Measurements from ENCODE around the gene LPIN2.
A peak's percentile ranks its signal among the peaks of the same experiment; 100 is the strongest.
"Not testable (repeated sequence)": the region's sequence is repeated elsewhere in the genome, so short reads cannot be mapped to it uniquely, and the experiment has no call there.

LPIN2 gene

GRCh38 chr18:3016585-3017297 lies 3.8 kb upstream of the LPIN2 start:
- H3K36me3 ChIP-seq (ENCODE audit: control insufficient read depth in 1 of 2, insufficient read depth in 2 of 2, low read length in 2 of 2): no peaks in the 10 kb centered on the region
- H3K4me3 ChIP-seq (ENCODE audit: low read depth in 1 of 2, low read length in 2 of 2): no peak overlapping the region
- H3K27me3 ChIP-seq (ENCODE audit: low read depth, low read length): no peaks in the 10 kb centered on the region
- H3K9me3 ChIP-seq (ENCODE audit: control insufficient read depth in 1 of 2, low read length in 2 of 2): no peaks in the 10 kb centered on the region
- peaks cover 0 to 25% of the 10 kb centered on the region in 2 donors for H3K4me1 ChIP-seq (ENCODE audit: control insufficient read depth in 1 of 2, insufficient read depth in 2 of 2, low read length in 2 of 2)
- peak overlapping the region; percentile 36 for H3K27ac ChIP-seq (ENCODE audit: low read length)

- H3K4me1 ChIP-seq (ENCODE audit: control insufficient read depth in 1 of 2, insufficient read depth in 2 of 2, low read length in 2 of 2): peaks cover 0 to 32% of the 10 kb centered on the region in 2 donors
- H3K9me3 ChIP-seq (ENCODE audit: control insufficient read depth in 1 of 2, low read length in 2 of 2): no peaks in the 10 kb centered on the region
- H3K27ac ChIP-seq (ENCODE audit: low read length): peak overlapping the region; percentile 2
- H3K36me3 ChIP-seq (ENCODE audit: control insufficient read depth in 1 of 2, insufficient read depth in 2 of 2, low read length in 2 of 2): no peaks in the 10 kb centered on the region
- H3K27me3 ChIP-seq (ENCODE audit: low read depth, low read length): no peaks in the 10 kb centered on the region
- H3K4me3 ChIP-seq (ENCODE audit: low read depth in 1 of 2, low read length in 2 of 2): no peak overlapping the region
Observed at GRCh38 chr18:3015851-3016250, 2.9 kb upstream of the LPIN2 start.

GRCh38 chr18:3015204-3015592 lies 2.3 kb upstream of the LPIN2 start:
- Histone ChIP-seq H3K27ac (ENCODE audit: low read length) (peak overlapping the region; percentile 10), H3K4me1 (ENCODE audit: control insufficient read depth in 1 of 2, insufficient read depth in 2 of 2, low read length in 2 of 2) (peaks cover 0 to 34% of the 10 kb centered on the region in 2 donors), H3K9me3 (ENCODE audit: control insufficient read depth in 1 of 2, low read length in 2 of 2) (no peaks in the 10 kb centered on the region), H3K27me3 (ENCODE audit: low read depth, low read length) (no peaks in the 10 kb centered on the region), H3K4me3 (ENCODE audit: low read depth in 1 of 2, low read length in 2 of 2) (no peak overlapping the region), H3K36me3 (ENCODE audit: control insufficient read depth in 1 of 2, insufficient read depth in 2 of 2, low read length in 2 of 2) (peaks cover 0 to 3% of the 10 kb centered on the region in 2 donors)

- peaks cover 3 to 34% of the 10 kb centered on the region in 2 donors for H3K4me1 ChIP-seq (ENCODE audit: control insufficient read depth in 1 of 2, insufficient read depth in 2 of 2, low read length in 2 of 2)
- H3K4me3 ChIP-seq (ENCODE audit: low read depth in 1 of 2, low read length in 2 of 2): no peak overlapping the region
- no peaks in the 10 kb centered on the region for H3K27me3 ChIP-seq (ENCODE audit: low read depth, low read length)
- peaks cover 0 to 6% of the 10 kb centered on the region in 2 donors for H3K36me3 ChIP-seq (ENCODE audit: control insufficient read depth in 1 of 2, insufficient read depth in 2 of 2, low read length in 2 of 2)
- H3K9me3 ChIP-seq (ENCODE audit: control insufficient read depth in 1 of 2, low read length in 2 of 2): no peaks in the 10 kb centered on the region
- peak overlapping the region; percentile 10 for H3K27ac ChIP-seq (ENCODE audit: low read length)
Observed at GRCh38 chr18:3014503-3015203, 1.7 kb upstream of the LPIN2 start.

- H3K4me3 ChIP-seq (ENCODE audit: low read depth in 1 of 2, low read length in 2 of 2): peak overlapping the region; percentile 78 to 82
- peaks cover 0 to 6% of the 10 kb centered on the region in 2 donors for H3K36me3 ChIP-seq (ENCODE audit: control insufficient read depth in 1 of 2, insufficient read depth in 2 of 2, low read length in 2 of 2)
- H3K4me1 ChIP-seq (ENCODE audit: control insufficient read depth in 1 of 2, insufficient read depth in 2 of 2, low read length in 2 of 2): peaks cover 3 to 41% of the 10 kb centered on the region in 2 donors
- H3K27ac ChIP-seq (ENCODE audit: low read length): peak overlapping the region; percentile 82
- no peaks in the 10 kb centered on the region for H3K27me3 ChIP-seq (ENCODE audit: low read depth, low read length)
- H3K9me3 ChIP-seq (ENCODE audit: control insufficient read depth in 1 of 2, low read length in 2 of 2): no peaks in the 10 kb centered on the region
Observed at GRCh38 chr18:3012136-3013023, 564 bp downstream of the LPIN2 start.

- H3K27me3 ChIP-seq (ENCODE audit: low read depth, low read length): no peaks in the 10 kb centered on the region
- H3K27ac ChIP-seq (ENCODE audit: low read length): no peak overlapping the region
- peaks cover 3 to 29% of the 10 kb centered on the region in 2 donors for H3K4me1 ChIP-seq (ENCODE audit: control insufficient read depth in 1 of 2, insufficient read depth in 2 of 2, low read length in 2 of 2)
- H3K9me3 ChIP-seq (ENCODE audit: control insufficient read depth in 1 of 2, low read length in 2 of 2): no peaks in the 10 kb centered on the region
- H3K4me3 ChIP-seq (ENCODE audit: low read depth in 1 of 2, low read length in 2 of 2): no peak overlapping the region
- peaks cover 0 to 6% of the 10 kb centered on the region in 2 donors for H3K36me3 ChIP-seq (ENCODE audit: control insufficient read depth in 1 of 2, insufficient read depth in 2 of 2, low read length in 2 of 2)
Observed at GRCh38 chr18:3010086-3010485, 2.9 kb downstream of the LPIN2 start.

- no peak overlapping the region for H3K27ac ChIP-seq (ENCODE audit: low read length)
- H3K4me1 ChIP-seq (ENCODE audit: control insufficient read depth in 1 of 2, insufficient read depth in 2 of 2, low read length in 2 of 2): peaks cover 3 to 17% of the 10 kb centered on the region in 2 donors
- H3K9me3 ChIP-seq (ENCODE audit: control insufficient read depth in 1 of 2, low read length in 2 of 2): no peaks in the 10 kb centered on the region
- peaks cover 0 to 6% of the 10 kb centered on the region in 2 donors for H3K36me3 ChIP-seq (ENCODE audit: control insufficient read depth in 1 of 2, insufficient read depth in 2 of 2, low read length in 2 of 2)
- no peak overlapping the region for H3K4me3 ChIP-seq (ENCODE audit: low read depth in 1 of 2, low read length in 2 of 2)
- no peaks in the 10 kb centered on the region for H3K27me3 ChIP-seq (ENCODE audit: low read depth, low read length)
Observed at GRCh38 chr18:3008541-3008940, 4.4 kb downstream of the LPIN2 start.

- no peaks in the 10 kb centered on the region for H3K9me3 ChIP-seq (ENCODE audit: control insufficient read depth in 1 of 2, low read length in 2 of 2)
- no peak overlapping the region for H3K4me3 ChIP-seq (ENCODE audit: low read depth in 1 of 2, low read length in 2 of 2)
- H3K4me1 ChIP-seq (ENCODE audit: control insufficient read depth in 1 of 2, insufficient read depth in 2 of 2, low read length in 2 of 2): peaks cover 3 to 16% of the 10 kb centered on the region in 2 donors
- no peak overlapping the region for H3K27ac ChIP-seq (ENCODE audit: low read length)
- no peaks in the 10 kb centered on the region for H3K27me3 ChIP-seq (ENCODE audit: low read depth, low read length)
- peaks cover 0 to 6% of the 10 kb centered on the region in 2 donors for H3K36me3 ChIP-seq (ENCODE audit: control insufficient read depth in 1 of 2, insufficient read depth in 2 of 2, low read length in 2 of 2)
Observed at GRCh38 chr18:3007491-3007890, 5.5 kb downstream of the LPIN2 start.

- no peaks in the 10 kb centered on the region for H3K27me3 ChIP-seq (ENCODE audit: low read depth, low read length)
- no peaks in the 10 kb centered on the region for H3K9me3 ChIP-seq (ENCODE audit: control insufficient read depth in 1 of 2, low read length in 2 of 2)
- no peak overlapping the region for H3K4me3 ChIP-seq (ENCODE audit: low read depth in 1 of 2, low read length in 2 of 2)
- H3K27ac ChIP-seq (ENCODE audit: low read length): no peak overlapping the region
- peaks cover 4 to 8% of the 10 kb centered on the region in 2 donors for H3K4me1 ChIP-seq (ENCODE audit: control insufficient read depth in 1 of 2, insufficient read depth in 2 of 2, low read length in 2 of 2)
- peaks cover 0 to 5% of the 10 kb centered on the region in 2 donors for H3K36me3 ChIP-seq (ENCODE audit: control insufficient read depth in 1 of 2, insufficient read depth in 2 of 2, low read length in 2 of 2)
Observed at GRCh38 chr18:3005462-3005861, 7.5 kb downstream of the LPIN2 start.

- H3K4me3 ChIP-seq (ENCODE audit: low read depth in 1 of 2, low read length in 2 of 2); H3K36me3 ChIP-seq (ENCODE audit: control insufficient read depth in 1 of 2, insufficient read depth in 2 of 2, low read length in 2 of 2); H3K27me3 ChIP-seq (ENCODE audit: low read depth, low read length); H3K9me3 ChIP-seq (ENCODE audit: control insufficient read depth in 1 of 2, low read length in 2 of 2); H3K27ac ChIP-seq (ENCODE audit: low read length): not testable (repeated sequence)
- H3K4me1 ChIP-seq (ENCODE audit: control insufficient read depth in 1 of 2, insufficient read depth in 2 of 2, low read length in 2 of 2): peaks cover 3 to 12% of the 10 kb centered on the region in 2 donors
Observed at GRCh38 chr18:3003766-3004165, 9.2 kb downstream of the LPIN2 start.

GRCh38 chr18:3002732-3003131 lies 10.2 kb downstream of the LPIN2 start:
- Histone ChIP-seq H3K9me3 (ENCODE audit: control insufficient read depth in 1 of 2, low read length in 2 of 2) (no peaks in the 10 kb centered on the region), H3K36me3 (ENCODE audit: control insufficient read depth in 1 of 2, insufficient read depth in 2 of 2, low read length in 2 of 2) (no peaks in the 10 kb centered on the region), H3K27me3 (ENCODE audit: low read depth, low read length) (no peaks in the 10 kb centered on the region), H3K27ac (ENCODE audit: low read length) (no peak overlapping the region), H3K4me3 (ENCODE audit: low read depth in 1 of 2, low read length in 2 of 2) (no peak overlapping the region), H3K4me1 (ENCODE audit: control insufficient read depth in 1 of 2, insufficient read depth in 2 of 2, low read length in 2 of 2) (peaks cover 3 to 14% of the 10 kb centered on the region in 2 donors)

Data from muscle layer of duodenum (tissue), 2 donors.